NCI-H2196 treated with DMSO at 0.1 percent for 48 hours (cell line): ENCODE data around the gene CLDN19.

Source experiments
- DNase-seq: peaks from one replicate; lab custom pipeline; 2025; ENCODE audit not compliant: unreplicated experiment; lab: John Stamatoyannopoulos, UW

The CLDN19 gene

DNA sequence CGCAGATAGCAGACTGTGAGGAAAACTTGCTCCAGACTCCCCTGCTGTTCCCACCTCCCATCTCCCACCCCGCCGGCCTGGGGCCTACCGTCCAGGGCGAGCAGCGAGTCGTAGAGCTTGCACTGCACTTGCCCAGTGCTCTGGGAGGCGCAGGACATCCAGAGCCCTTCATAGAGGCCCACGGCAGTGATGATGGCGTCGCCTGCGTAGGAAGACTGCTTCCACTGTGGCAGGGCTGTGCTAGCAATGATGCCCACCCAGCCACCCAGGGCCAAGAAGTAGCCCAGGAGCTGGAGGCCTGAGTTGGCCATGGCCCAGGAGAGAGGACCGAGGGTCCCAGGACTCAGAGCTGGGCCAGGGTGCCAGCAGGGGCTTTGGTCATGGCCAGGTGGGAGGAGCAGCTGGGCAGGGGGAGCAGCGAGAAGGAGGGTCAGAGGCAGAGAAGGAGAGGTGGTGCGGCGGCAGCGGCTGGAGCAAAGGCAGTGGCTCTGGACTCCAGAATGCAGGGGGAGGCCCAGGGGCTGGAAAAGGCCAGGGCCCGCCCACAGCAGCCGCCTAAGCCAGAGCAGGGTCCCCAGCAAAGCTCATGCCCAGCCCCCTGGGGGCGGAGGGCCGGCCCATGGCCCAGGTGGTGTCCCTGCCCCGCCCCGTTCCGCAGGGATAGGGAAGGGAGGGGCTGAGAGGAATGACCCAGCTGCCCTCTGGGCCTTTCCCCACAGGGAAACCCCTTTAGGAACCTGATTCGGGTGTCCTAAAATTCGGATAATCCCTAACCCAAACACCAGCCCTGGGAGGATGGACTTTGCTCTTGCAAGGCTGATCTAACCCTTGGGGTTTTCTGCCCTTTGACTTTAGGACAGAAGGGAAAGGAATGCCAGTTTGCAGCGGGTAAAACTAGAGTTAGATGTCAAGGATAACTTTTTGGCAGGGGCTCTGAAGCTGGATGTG lies at the start of gene CLDN19:
TSS of gene CLDN19 (minus strand) at position 484 of the 948 bp plus-strand sequence. CDS start at position 311, 173 bp downstream.
- no peak for DNase-seq

- no peak for DNase-seq
Observed at GRCh38 chr1:42788021-42788420, 48.0 kb upstream of the CLDN19 start.

DNA sequence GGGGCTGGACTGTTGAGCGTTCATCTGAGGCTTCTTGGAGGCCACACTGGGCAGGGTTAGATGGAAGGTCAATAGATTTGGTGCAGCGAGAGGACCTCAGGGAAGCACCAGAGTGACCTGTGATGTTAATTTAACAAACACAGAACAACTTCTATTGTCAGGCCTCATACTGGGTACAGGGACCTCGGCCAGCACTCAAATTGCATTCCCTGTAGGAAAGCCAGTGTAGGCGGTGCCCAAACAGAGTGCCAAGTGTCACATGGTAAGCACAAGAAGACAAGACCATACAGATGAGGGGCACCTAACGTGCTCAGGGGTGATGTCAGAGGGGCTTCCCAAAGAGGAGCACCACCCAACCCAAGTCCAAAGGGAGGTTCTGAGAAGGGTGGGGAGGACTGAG lies 46.1 kb upstream of the CLDN19 start:
- DNase-seq, result no peak

GRCh38 chr1:42784946-42785693 lies 45.1 kb upstream of the CLDN19 start, which contains the start of gene TMEM269:
Gene TMEM269 (plus strand): TSS chr1:42784991. CDS start chr1:42789894, 4,903 bp downstream.
- DNase-seq, result no peak

GRCh38 chr1:42784547-42784945 lies 44.5 kb upstream of the CLDN19 start:
- DNase-seq, result no peak

DNA sequence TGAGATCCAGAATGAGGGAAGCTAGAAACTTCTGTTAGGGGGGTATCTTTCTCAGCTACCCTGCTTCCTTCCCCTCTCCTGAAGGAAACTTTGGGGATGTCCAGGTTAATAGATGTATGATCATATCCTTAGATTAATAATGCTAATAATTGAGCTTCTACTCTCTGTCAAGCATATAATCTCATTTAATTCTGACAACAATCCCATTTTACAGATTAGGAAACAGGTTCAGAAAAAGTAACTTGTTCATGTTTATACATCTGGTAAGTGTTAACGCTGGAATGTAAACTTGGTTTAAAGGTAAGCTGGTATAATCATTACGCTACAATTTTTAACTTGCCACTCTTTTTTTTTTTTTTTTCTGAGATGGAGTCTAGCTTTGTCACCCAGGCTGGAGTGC lies 43.1 kb upstream of the CLDN19 start:
- no peak for DNase-seq

DNA sequence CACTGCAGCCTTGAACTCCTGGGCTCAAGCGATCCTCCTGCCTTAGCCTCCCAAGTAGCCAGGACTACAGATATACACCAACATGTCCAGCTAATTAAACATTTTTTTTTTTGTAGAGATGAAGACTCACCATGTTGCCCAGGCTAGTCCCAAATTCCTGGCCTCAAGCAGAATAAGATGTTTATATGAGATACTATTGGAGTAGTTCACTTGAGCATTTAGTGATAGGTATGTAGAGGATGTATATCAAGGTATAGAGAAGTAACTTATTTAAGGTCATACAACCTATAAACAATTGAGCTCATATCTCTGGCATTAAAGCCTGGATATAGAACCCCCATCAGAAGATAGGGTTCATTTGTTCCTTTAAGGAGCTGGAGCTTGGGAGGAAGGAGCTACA lies 40.1 kb upstream of the CLDN19 start:
- no peak for DNase-seq

DNA sequence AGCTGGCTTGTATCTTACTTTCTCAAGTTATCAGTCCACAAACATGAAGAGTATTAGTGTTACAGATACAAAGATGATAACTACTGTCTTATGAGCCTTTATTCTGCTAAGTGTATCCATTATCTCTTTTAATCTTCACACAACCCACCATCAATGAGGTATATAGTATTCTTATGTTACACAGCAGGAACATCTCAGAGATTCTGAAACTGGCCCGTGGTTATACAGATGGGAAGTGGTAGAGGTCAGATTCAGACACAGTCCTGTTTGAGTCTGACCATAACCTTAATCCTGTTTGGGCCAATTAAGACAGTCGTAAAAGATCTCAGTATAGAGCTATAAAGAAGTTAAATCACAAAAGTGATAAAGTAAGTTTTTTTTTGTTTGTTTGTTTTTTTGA lies 39.7 kb upstream of the CLDN19 start:
- DNase-seq, result no peak

GRCh38 chr1:42777852-42778251 lies 37.8 kb upstream of the CLDN19 start:
- DNase-seq, result no peak

GRCh38 chr1:42776502-42776901 lies 36.5 kb upstream of the CLDN19 start:
- no peak for DNase-seq

DNA sequence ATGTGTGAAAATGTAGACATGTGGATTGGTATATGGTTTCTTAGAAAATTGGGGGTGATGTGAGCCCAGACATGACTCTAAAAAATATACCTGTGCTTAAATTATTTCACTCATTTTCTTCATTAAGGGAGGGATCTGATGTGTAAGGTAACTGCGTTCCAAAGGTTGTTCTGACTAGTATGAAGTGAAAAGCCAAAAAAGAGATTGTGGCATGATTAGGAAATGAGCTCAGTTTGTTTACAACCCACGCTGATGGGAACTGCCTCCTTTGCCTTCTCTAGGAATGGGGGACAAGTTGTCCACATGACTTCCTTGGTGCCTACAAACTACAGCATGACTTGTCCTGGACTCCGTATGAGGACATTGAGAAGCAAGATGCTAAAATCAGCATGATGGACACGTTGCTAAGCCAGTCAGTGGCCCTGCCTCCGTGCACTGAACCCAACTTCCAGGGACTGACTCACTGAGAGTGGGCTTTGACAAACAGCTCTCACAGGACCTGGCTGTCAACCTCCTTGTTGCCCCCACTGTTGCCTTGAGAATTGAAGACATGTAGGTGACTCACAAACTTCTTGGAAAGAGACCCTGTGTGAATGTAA lies 35.0 kb upstream of the CLDN19 start:
- no peak for DNase-seq

GRCh38 chr1:42773420-42773819 lies 33.4 kb upstream of the CLDN19 start:
- DNase-seq, result no peak

DNA sequence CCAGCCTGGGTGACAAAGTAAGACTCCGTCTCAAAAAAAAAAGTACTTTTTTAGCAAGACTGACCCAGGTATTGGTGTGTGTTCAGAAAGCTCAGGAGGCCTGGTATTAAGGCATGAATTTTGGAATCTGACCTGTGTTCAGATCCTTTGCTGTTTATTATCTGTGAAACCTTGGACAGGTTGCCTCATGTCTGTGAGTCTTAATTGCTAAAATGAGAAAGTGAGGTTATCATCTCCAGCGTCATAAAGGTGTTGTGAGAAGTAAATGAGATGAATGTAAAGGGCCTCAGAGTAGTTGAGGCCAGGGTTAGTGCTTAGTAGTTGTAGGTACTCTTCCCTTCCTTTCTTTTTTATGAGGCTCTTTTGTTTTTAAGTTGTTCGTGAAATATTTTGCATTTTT lies 29.8 kb upstream of the CLDN19 start:
- DNase-seq, result no peak

GRCh38 chr1:42768172-42768571 lies 28.1 kb upstream of the CLDN19 start:
- no peak for DNase-seq

GRCh38 chr1:42767510-42768000 lies 27.5 kb upstream of the CLDN19 start:
- DNase-seq, result no peak

DNA sequence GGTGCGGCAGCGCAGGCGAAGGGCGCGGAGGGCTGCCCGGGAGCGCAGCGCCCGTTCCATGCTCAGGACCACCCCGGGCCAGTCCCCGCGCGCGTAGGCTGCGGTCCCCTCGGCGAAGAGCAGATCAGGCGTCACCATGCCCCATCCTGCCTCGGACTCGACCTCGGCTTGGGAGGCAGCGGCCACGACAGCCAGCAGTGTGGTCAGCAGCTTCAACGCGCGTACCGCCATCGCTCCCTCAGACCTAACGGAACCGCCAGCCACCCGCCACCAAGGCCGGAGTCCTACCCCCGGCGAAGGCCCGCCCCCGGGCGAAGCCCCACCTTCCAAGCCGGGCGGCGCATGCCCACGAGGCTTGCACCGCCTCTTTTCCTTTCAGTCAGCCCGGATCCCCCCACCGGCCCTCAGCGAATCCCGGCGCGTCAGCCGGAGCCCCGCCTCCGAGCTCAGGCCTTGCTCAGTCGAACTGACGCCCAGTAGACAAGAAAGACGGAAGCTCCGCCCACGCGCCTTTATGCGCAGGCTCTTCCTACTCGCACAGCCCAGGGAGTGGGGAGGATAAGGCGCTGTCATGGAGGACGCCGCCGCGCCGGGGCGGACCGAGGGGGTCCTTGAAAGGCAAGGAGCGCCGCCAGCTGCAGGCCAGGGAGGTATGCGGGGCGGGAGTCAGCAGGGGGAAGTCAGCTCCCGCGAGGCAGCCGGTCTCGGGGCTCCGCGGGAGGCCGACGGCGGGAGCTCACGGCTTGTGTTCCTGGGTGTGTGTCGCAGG lies 26.9 kb upstream of the CLDN19 start, which contains the start of the genes C1orf50 and P3H1:
TSS of gene C1orf50 (plus strand) at position 509 of the 769 bp plus-strand sequence. CDS start at position 572, 63 bp downstream.
TSS of gene P3H1 (minus strand) at position 288 of the 769 bp plus-strand sequence. CDS start at position 231, 57 bp downstream.
- peak; percentile 96 for DNase-seq

GRCh38 chr1:42765832-42766740 lies 26.1 kb upstream of the CLDN19 start:
- peak; percentile 37 for DNase-seq

- no peak for DNase-seq
Observed at GRCh38 chr1:42765269-42765668, 25.2 kb upstream of the CLDN19 start.

GRCh38 chr1:42762269-42762668 lies 22.2 kb upstream of the CLDN19 start:
- DNase-seq, result no peak
